Inferior parietal cortex (tissue), 1 donor: Measurements from ENCODE around the gene SLC25A41.
A peak's percentile ranks its signal among the peaks of the same experiment; 100 is the strongest.

Experiments
- DNase-seq: peaks from one replicate; pipeline ENCODE4 v3.0.0-alpha.2; 2016; ENCODE audit errors: extremely low spot score

The SLC25A41 gene

DNA sequence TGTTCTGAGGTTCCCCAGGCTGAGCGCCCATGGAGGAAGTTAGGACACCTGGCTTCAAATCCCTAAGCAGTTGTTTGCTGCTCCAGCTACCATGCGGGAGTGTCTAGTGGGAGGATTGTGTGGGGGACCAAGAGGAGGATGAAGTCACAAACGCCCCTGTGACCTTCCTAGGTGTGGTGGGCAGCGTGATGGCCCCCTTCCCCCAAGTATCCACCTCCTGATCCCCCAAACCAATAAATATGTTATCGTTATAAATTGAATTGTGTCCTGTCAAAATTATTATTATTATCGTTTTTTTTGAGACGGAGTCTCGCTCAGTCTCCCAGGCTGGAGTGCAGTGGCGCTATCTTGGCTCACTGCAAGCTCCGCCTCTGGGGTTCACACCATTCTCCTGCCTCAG lies at the start of gene SLC25A41:
Gene SLC25A41, minus strand, starts transcription at position 101 of the 400 bp plus-strand sequence. Its CDS starts 70 bp downstream, at position 31.
- no peak for DNase-seq

DNA sequence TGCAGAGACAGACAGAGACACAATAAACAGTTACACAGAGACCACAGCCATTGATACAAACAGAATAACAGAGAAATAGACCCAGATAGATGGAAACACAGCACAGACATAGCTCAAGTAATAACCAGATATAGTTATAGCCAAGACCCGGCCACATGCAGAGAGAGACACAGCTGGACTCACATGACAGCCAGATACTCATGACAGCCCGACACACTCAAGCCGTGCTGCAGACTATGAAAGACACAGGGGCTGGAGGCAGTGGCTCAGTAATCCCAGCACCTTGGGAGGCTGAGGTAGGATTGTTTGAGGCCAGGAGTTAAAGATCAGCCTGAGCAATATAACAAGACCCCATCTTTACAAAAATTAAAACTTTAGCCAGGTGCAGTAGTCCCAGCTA lies 49.7 kb upstream of the SLC25A41 start:
- no peak for DNase-seq

DNA sequence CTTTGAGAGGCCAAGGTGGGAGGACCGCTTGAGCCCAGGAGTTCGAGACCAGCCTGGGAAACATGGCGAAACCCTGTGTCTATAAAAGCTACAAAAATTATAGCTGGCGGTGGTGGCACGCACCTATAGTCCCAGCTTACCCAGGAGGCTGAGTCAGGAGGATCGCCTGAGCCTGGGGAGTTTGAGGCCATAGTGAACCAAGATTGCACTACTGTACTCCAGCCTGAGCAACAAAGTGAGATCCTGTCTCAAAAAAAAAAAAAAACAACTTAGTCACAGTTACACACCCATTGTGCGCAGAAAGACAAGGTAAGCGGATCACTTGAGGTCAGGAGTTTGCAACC lies 48.8 kb upstream of the SLC25A41 start:
- DNase-seq, result no peak

DNA sequence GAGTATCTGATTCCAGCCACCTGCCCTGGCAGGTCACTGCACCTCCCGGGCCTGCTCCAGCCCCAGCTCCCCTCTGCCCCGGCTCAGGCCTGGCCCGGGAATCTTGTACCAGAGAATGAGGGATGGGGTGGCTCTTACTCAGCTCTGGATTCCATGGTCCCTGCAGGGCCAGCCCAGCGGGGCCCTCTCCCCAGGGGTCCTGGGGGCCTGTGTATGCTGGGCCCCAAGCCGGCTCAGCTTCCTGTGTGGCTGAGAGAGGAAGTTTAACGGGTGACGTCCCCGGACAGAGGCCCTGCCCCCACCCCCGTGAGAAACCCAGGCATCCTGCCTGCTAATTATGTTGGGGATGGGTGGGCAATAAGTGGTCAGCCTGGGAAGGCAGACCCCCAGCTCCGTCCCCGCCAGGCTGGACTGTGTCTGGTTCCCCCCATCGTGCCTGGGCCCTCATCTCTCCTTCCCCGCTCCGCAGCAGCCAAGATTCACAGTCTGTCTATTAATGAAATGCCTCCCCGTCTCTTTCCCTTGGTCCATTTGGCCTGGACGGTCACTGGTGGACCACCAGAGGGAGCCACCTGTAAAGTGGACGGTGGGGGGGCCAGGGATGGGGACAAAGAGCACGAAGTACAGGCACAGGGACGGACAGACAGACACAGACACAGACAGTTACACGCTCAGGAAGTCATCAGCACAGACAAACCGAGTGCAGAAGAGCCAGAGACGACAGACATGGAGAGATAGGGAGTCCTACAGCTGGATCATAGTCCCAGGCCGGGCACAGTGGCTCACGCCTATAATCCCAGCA lies 48.2 kb upstream of the SLC25A41 start, which contains the start of gene DENND1C:
Gene DENND1C, minus strand, starts transcription at position 247 of the 802 bp plus-strand sequence. Its CDS starts 92 bp downstream, at position 155.
- no peak for DNase-seq

DNA sequence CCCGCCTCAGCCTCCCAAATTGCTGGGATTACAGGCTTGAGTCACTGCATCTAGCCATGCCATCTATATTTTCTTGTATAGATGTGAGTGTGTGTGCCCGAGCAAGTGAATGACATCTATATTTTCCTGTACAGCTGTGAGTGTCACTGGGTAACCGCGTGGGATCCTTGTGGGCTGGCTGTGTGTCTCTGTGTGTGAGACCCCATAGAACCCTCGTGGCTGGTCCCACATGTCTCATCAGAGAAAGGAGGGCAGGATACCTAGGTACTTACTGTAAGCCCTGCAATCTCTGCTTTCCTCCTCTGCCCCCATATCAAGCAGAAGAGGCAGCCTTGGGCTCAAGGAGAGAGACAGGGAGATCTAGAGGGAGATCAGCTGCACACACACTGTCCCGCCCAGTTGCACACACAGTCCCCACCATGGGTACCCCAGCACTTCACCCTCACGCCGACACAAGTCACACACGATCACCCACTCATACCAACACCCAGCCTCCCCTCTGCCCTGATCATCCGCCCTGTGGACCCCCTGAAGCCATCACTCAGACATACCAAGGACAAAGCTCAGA lies 47.4 kb upstream of the SLC25A41 start:
- DNase-seq, result no peak

DNA sequence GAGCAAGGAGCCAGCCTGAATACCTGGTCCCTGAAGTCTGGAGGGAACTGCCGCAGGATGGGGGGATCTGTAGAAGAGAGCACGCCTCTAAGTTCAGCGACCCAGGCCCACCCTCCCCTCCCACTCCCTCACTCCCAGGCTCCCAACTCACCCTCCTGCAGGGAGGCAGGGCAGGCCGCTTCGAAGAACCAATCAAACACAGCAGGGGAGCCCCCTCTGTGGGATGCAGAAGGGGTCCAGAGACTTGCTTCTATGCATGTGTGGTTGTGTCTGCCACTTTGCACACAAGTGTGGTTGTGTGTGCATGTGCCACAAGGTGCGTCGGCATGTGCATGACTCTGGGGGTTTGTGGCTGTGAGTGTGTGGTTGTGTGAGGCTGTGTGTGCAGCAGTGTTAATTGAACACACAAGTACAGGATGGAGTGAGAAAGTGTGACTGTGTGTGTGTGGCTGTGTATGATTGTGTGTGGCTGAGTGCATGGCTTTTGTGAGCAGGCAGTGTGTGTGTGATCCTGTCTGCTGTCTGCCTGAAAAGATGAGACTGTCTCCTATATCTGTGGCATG lies 46.4 kb upstream of the SLC25A41 start:
- no peak for DNase-seq

DNA sequence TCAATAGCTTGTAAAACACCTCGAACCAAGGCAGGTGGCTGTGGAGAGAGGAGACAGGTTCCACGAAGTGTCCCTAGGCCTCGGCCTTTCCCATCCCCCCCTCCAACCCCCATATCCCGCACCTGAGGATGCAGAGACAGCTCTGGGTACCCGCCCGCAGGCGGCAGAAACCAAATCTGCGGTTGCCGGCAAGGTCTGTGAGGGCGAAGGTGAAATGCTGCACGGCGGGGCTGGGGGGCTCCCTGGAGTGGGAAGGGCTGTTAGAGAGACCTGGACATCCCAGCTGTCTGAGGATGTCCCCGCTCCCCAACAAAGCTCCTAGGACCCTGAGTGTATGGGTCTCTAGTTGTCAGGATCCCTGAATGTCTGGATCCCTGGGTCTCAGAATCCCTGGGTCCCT lies 45.3 kb upstream of the SLC25A41 start:
- DNase-seq, result no peak

DNA sequence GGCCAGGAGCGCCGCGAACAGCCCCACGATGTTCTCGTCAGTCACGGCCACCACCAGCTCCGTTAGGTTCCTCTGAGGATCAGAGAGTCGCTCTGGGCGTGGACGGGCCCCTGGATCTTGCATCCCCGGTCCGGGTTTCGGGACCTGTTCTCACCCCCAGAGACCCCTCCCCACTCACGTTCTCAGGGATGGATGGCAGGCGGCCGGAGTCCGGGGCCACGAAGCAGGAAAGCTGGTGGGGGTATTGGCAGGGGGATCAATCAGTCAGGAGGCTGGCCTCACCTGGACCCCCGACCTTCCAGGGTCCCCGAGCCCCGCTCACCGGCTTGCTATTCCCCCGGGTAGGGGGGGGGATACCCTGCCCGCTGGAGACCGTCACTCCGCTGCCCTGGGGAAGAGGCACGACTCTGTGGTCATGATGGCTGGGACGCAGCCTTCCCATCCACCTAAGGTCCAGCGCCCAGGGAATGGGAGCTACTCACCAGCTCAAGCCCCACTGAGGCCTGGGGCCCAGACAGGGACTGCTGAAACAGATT lies 43.4 kb upstream of the SLC25A41 start:
- no peak for DNase-seq

DNA sequence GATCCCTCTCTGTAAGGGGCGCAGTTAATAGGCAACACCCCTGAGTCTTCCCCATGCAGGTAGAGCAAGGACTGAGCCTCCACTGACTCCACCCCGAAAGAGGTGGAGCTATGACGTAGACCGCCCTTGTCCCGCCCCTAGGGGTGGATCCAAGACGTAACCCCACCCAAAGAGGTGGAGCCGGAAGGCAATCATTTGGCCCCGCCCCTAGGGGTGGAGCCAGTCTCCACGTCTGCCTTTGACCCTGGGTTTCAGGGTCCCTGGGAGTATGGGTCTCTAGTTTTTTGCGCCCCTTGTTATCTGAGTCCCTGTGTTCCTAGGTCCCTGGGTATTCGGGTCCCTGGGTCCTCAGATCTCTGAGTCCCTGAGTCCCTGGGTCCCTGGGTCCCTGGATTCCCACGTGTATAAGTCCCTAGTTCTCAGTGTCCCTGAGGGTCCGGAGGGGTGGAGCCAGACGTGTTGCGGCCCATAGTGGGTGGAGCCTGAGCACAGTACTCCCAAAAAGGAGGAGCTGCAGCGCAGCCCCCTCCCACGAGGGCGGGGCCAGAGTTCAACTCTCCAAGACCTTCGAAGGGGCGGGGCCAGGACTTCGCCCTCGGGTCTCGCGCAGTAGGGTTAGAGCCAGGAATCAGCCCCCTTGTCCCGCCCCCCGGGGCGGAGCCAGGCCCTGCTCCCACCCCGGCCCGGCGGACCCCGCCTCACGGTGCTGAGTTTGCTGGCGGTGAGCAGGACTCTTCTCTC lies 42.8 kb upstream of the SLC25A41 start:
- peak; percentile 67 for DNase-seq

DNA sequence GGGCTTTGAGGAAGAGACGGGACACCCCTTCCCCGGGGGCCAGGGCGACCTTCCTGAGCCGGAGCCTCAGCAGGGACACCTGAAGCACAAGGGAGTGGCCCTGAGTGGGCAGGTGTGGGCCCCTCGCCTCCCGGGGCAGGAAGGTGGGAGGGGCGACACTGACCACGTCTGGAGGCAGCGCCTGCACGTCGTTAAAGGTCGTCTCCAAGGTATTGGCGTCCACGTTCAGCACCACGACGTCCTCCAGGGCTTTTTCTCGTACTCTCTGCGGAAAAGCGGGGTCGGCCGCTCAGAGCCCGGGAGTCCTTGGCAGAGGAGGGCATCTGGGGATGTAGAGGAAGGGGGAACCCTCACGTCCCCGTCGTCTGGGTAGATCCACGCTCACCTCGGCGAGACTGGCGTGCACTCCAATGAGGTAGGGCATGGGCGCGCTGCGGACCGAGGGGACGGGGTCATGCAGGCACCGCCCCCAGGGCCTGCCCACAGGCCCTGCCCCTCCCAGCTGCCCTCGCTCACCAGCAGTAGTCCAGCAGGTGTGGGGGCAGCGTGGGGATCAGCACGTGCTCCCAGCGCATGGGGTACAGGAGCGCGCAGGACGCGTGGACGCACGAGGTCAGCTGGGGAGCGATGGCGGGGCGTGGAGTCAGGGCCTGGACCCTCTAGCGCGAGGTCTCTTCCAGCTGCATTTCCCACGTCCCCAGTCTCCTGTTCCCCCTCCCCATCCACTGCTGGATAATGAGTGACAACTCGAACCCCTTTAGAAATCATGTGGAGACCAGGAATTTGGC lies 42.0 kb upstream of the SLC25A41 start:
- DNase-seq, result no peak

DNA sequence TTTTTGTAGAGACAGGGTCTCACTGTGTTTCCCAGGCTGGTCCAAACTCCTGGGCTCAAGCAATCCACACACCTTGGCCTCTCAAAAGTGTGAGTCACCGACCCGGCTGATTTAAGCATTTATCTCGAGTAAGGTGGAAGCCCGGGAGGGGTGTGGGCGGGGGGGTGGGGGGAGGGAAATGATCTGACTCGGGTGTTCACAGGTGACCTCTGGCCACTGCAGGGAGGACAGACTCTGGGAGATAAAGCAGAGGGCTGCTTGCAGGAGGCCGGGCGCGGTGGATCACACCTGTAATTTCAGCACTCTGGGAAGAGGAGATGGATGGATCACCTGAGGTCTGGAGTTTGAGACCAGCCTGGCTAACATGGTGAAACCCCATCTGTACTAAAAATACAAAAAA lies 40.1 kb upstream of the SLC25A41 start:
- DNase-seq, result no peak

DNA sequence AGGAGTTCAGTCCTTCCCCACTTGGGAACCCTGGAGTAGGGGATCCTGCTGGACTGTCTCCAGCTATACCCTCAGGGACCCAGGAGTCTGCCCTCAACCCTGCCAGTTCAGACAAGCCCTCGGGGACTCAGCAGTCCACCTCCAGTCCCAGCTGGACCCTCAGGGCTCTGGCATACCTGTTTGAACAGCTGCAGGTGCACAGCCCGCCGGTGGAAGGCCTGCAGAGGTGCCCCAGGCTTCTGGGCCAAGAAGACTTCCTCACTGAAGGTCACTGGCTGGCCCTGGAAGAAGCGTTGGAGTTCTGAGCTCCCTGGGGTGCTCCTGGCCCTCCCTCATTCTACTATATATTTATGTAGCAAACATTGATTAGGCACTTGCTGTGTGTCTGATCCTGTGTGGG lies 39.1 kb upstream of the SLC25A41 start:
- no peak for DNase-seq

DNA sequence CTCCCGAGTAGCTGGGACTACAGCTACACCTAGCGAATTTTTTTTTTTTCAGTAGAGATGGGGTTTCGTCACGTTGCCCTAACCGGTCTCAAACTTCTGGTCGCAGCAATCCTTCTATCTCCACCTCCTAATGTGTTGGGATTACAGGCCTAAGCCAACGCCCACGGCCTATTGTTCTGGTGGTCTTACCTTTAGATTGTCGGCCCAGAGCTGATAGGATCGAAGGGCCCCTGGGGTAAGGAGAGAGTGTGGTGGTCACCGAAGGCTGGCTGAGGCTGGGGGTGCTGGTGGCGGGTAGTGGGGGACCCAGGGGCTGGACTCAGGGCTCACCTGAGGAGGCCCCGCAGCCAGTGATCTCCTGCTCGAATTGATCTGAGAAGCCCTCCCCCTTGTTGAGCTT lies 37.5 kb upstream of the SLC25A41 start:
- DNase-seq, result no peak

DNA sequence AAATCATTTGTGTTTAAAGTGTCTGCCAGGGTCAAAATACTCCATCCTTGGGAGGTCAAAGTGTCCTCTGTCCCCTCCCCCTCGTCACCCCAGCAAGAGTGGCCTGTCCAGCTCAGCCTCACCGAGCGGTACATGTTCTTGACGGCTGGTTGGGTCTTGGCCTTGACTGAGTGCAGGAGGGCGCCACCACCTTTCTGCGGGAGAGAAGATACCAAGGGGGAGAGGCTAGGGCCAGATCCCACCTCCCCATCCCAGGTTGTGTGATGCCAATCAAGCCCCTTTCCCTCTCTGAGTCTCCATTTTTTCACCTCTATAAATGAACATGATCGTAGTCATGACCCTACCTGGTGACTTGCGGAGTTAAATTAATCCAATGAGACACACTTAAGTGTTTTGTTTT lies 36.6 kb upstream of the SLC25A41 start:
- DNase-seq, result no peak

DNA sequence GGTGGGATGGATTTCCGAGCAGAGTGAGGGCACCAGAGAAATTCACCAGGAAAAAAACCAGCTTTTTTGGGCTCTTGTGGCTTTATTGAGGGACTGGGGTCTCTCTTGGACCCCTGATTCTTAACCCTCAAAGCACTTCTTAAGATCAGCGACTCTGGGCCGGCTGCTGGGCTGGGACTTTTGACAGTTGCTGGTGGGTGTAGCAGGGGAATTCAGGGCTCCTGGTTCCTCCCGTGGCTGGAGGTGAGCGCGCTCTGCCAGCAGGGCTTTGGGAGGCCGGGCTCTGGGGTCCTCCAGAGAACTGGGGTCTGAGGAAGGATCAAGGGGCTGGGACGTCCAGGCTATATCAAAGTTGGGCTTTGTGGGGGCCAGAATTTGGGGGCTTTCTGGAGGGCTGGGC lies 33.8 kb upstream of the SLC25A41 start:
- no peak for DNase-seq

DNA sequence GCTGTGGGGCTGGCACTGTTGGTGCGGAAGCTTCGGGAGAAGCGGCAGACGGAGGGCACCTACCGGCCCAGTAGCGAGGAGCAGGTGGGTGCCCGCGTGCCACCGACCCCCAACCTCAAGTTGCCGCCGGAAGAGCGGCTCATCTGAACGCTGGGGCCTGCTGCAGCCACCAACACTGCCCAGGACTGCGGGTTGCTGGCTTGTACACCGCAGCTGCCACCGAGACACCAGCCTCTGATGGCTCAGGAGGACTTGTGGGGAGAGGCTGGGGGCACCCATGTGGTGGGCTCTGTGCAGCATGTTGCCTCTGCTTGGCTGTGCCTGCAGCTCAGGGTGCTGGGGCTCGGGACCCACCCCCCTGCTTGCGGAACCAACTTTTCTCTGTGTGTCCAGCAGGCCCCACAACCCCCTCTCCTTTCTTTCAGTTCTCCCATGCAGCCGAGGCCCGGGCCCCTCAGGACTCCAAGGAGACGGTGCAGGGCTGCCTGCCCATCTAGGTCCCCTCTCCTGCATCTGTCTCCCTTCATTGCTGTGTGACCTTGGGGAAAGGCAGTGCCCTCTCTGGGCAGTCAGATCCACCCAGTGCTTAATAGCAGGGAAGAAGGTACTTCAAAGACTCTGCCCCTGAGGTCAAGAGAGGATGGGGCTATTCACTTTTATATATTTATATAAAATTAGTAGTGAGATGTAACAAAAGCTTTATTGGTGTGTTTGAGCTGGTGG lies 33.1 kb upstream of the SLC25A41 start:
- DNase-seq, result no peak

DNA sequence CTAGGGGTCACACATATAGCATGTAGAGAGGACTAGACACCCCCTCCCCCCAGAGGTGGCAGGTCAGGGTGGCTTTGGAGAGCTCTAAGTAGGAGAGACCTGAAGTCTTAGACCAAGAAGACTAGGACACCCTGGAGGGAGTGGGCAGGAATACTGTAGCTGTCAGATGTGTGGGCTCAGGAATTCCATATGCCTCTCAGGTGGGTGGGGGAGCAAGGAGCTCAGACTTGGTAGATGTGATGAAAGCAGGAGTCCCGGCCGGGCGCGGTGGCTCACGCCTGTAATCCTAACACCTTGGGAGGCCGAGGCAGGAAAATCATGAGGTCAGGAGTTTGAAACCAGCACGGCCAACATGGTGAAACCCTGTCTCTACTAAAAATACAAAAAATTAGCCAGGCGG lies 32.1 kb upstream of the SLC25A41 start:
- no peak for DNase-seq

DNA sequence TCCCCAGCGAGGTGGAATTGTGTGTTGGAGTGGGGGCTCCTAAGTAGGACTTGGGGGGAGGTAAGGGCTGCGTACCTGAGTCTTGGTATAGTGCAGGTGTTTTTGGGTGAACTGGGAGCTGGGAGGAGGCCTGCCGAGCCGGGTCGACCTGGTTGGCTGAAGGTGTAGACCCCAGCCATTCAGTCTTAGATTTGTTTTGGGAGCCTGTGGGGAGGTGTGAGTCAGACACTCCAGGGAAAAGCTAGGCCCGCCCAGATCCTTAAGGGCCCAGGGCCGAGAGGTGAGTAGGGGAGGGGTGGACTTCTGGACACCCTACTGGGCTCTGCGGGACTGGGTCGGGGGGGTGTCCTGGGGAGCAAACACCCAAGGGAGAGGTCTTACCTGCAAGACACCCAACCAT lies 31.4 kb upstream of the SLC25A41 start:
- no peak for DNase-seq

DNA sequence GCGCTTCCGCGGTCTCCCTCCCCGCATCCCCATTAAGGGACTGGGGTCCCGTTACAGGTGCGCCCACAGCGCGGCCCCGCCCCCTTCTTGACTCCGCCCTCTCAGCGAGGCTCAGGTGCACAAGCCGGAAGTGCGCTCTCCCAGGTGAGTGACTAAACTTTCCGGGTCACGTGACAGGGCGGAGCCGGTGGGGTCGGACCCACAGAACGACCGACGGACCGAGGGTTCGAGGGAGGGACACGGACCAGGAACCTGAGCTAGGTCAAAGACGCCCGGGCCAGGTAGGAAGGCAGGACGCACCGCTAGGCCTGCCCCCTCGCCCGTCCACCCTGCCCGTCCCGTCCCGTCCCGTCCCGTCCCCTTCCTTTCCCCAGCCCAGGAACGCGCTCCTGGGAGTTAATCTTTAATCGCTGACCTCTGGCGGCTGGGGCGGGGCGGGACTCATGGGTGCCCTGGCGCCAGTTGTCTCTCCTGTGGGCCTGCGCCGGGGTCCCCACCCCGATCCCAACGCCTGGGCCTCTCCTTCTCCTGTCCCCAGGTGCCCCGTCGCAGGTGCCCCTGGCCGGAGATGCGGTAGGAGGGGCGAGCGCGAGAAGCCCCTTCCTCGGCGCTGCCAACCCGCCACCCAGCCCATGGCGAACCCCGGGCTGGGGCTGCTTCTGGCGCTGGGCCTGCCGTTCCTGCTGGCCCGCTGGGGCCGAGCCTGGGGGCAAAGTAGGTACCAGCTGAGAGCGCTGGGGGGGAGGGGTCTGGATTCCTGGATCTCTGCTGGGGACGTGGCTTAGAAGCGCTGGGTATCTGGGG lies 30.7 kb upstream of the SLC25A41 start, which contains the start of gene CRB3:
Gene CRB3, plus strand, starts transcription at position 202 of the 804 bp plus-strand sequence. Its CDS starts 431 bp downstream, at position 633.
- DNase-seq, result no peak
